Calu3 (cell line): Measurements from ENCODE around the gene TM4SF1. TPM values are rescaled to one million over a fixed set of nuclear protein-coding genes. Genes with fewer than 3 reads are reported as not detected.

ENCODE experiments used
- BruUV-seq: library from RNA; stranded (reverse); fragments of 400-500 nt; replicated peaks from 2 replicates; lab custom pipeline; 2021; lab: Mats Ljungman, UMichigan
- CTCF ChIA-PET: fragments of 300-600 bp; sonication (Branson Sonifier 250); formaldehyde crosslinking; loops from one replicate; lab custom pipeline; 2022; ENCODE audit warnings: antibody characterized with exemption; lab: Charles Lee
- DNase-seq: peaks from one replicate; pipeline ENCODE4 v3.0.0; 2022
- H3K27ac Mint-ChIP-seq: one replicate; pipeline ENCODE4 v1.8.0; 2022; ENCODE audit warnings: mixed read lengths; ENCODE audit not compliant: unreplicated experiment
- H3K27me3 Mint-ChIP-seq: one replicate; pipeline ENCODE4 v1.8.0; 2022; ENCODE audit warnings: mixed read lengths; ENCODE audit not compliant: unreplicated experiment
- H3K36me3 Mint-ChIP-seq: one replicate; pipeline ENCODE4 v1.8.0; 2022; ENCODE audit warnings: mild to moderate bottlenecking, moderate library complexity, mixed read lengths; ENCODE audit not compliant: insufficient read depth, unreplicated experiment
- H3K4me1 Mint-ChIP-seq: one replicate; pipeline ENCODE4 v1.8.0; 2022; ENCODE audit warnings: mild to moderate bottlenecking, low read depth, mixed read lengths; ENCODE audit not compliant: unreplicated experiment
- H3K4me3 Mint-ChIP-seq: one replicate; pipeline ENCODE4 v1.8.0; 2022; ENCODE audit warnings: mild to moderate bottlenecking, low read depth, moderate library complexity, mixed read lengths; ENCODE audit not compliant: unreplicated experiment
- H3K9me3 Mint-ChIP-seq: one replicate; pipeline ENCODE4 v1.8.0; 2022; ENCODE audit warnings: low read depth, mixed read lengths; ENCODE audit not compliant: unreplicated experiment
- CTCF ChIP-seq: fragments of 200-600 bp; IDR thresholded peaks from one replicate; pipeline ENCODE4 v1.8.0; 2022; ENCODE audit warnings: antibody characterized with exemption; ENCODE audit not compliant: unreplicated experiment
- intact Hi-C: fragments of 100-400 bp; cut with micrococcal nuclease; formaldehyde crosslinking; loops from one replicate; pipeline ENCODE4 v1.10.0; 2022; ENCODE audit not compliant: unreplicated experiment
- total RNA-seq: library from RNA; stranded (reverse); gene quantifications from 2 replicates; pipeline ENCODE4 v1.2.3, GENCODE V29; 2022

The TM4SF1 gene
- total RNA-seq, 1 experiment from 2014 or later = 981 TPM

- Mint-ChIP-seq H3K27ac (no peak overlapping the region), H3K9me3 (no peaks in the 10 kb centered on the region), H3K4me3 (no peak overlapping the region), H3K36me3 (peaks cover 30% of the 10 kb centered on the region), H3K4me1 (peaks cover 31% of the 10 kb centered on the region), H3K27me3 (peaks cover 8% of the 10 kb centered on the region)
- intact Hi-C loops = no loop called here
- DNase-seq = no peak
- TF ChIP-seq CTCF = no peak
- no TSS peak for BruUV-seq
- CTCF ChIA-PET = interaction anchor here (1.2 to 1.4 kb wide), 2 partner anchors 9 to 15 kb away, joined by 3 to 8 read pairs; partner anchors contain the start of gene TM4SF1
Observed at GRCh38 chr3:149363053-149363452, 14.4 kb downstream of the TM4SF1 start.

- no peaks in the 10 kb centered on the region for H3K9me3 Mint-ChIP-seq
- no peak overlapping the region for H3K4me3 Mint-ChIP-seq
- intact Hi-C loops = no loop called here
- CTCF ChIA-PET = interaction anchor here (1.4 kb wide), 1 partner anchor 15 kb away, joined by 8 read pairs; the partner anchor contains the start of gene TM4SF1
- peaks cover 4% of the 10 kb centered on the region for H3K27me3 Mint-ChIP-seq
- H3K27ac Mint-ChIP-seq = no peak overlapping the region
- peaks cover 32% of the 10 kb centered on the region for H3K4me1 Mint-ChIP-seq
- TF ChIP-seq CTCF = no peak
- no TSS peak for BruUV-seq
- H3K36me3 Mint-ChIP-seq = peaks cover 23% of the 10 kb centered on the region
- DNase-seq = no peak
Observed at GRCh38 chr3:149362366-149362765, 15.1 kb downstream of the TM4SF1 start.

- no TSS peak for BruUV-seq
- no peak for DNase-seq
- TF ChIP-seq CTCF = no peak
- Mint-ChIP-seq H3K4me1 (peaks cover 64% of the 10 kb centered on the region), H3K27me3 (no peaks in the 10 kb centered on the region), H3K4me3 (peak overlapping the region; percentile 57), H3K9me3 (no peaks in the 10 kb centered on the region), H3K27ac (peak overlapping the region; percentile 95), H3K36me3 (peaks cover 6% of the 10 kb centered on the region)
- CTCF ChIA-PET = interaction anchor here (0.9 to 3.3 kb wide), 13 partner anchors 8 to 124 kb away, joined by 3 to 20 read pairs (median 4); partner anchors contain the start of gene TM4SF1
- intact Hi-C loops = loop anchor here (1.0 kb wide), 2 partner anchors 11 to 124 kb away; no protein-coding TSS in a partner anchor
Observed at GRCh38 chr3:149356630-149357029, 20.8 kb downstream of the TM4SF1 start.

GRCh38 chr3:149356044-149356592, 21.3 kb downstream of the TM4SF1 start:
- intact Hi-C loops = loop anchor here (1.0 kb wide), 2 partner anchors 11 to 124 kb away; no protein-coding TSS in a partner anchor

More at GRCh38 chr3:149356044-149356592, 21.3 kb downstream of the TM4SF1 start:
- Mint-ChIP-seq H3K27ac (peak overlapping the region; percentile 95), H3K4me1 (peaks cover 69% of the 10 kb centered on the region), H3K4me3 (peak overlapping the region; percentile 57), H3K27me3 (no peaks in the 10 kb centered on the region), H3K36me3 (peaks cover 6% of the 10 kb centered on the region), H3K9me3 (no peaks in the 10 kb centered on the region)
- BruUV-seq = no TSS peak
- no peak for TF ChIP-seq CTCF
- CTCF ChIA-PET = interaction anchor here (0.9 to 3.3 kb wide), 12 partner anchors 9 to 124 kb away, joined by 3 to 20 read pairs (median 4); partner anchors contain the start of gene TM4SF1
- peak; percentile 45 for DNase-seq
